Measurements from ENCODE around the gene NOL12. TPM values are rescaled to one million over a fixed set of nuclear protein-coding genes. Genes with fewer than 3 reads are reported as not detected.
"Not testable (repeated sequence)": the region's sequence is repeated elsewhere in the genome, so short reads cannot be mapped to it uniquely, and the experiment has no call there.

NOL12 gene
- total RNA-seq, 4 donors from 2014 or later, result 44.1 to 143 (median 57.2) TPM

DNA sequence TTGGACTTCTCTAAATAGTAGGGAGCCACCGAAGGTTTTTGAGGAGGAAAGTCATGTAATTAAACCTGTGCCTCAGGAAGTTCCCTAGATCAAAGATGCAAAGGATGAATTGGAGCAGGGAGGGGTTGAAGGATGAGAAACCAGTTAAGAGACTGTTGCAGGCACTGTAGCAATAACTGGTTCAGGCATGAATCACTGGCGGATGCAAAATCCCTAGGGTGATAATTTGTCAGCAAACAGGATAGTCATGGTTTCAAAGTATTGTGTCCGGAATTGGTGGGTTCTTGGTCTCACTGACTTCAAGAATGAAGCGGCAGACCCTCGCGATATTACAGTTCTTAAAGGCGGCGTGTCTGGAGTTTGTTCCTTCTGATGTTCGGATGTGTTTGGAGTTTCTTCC is 30.6 kb downstream of the NOL12 start:
- no peaks in the 10 kb centered on the region for H3K4me1 ChIP-seq
- intact Hi-C loops (cut with DNase I; ENCODE audit: low total_unique reads), result no loop called here
- H3K36me3 ChIP-seq, result no peaks in the 10 kb centered on the region
- no peak overlapping the region for H3K27ac ChIP-seq
- DNase-seq, result no peak
- in situ Hi-C loops (cut with MboI; ENCODE audit: low pct_ligation_motif_present in 1 of 4, low pct_unique_long_range_greater_than_20kb in 1 of 4, low sequenced_read_pairs in 3 of 4), result no loop called here
- 80 to 96% methylated on average over 1 to 9 of the region's 9 CpGs for WGBS, 2 donors (ENCODE audit: low coverage in 1 of 2)
- no peak for TF ChIP-seq POLR2A (IDR thresholded peaks at IDR 0.05)
- TF ChIP-seq POLR2AphosphoS5 (IDR thresholded peaks at IDR 0.05), result no peak
- TF ChIP-seq, protein P1, sequence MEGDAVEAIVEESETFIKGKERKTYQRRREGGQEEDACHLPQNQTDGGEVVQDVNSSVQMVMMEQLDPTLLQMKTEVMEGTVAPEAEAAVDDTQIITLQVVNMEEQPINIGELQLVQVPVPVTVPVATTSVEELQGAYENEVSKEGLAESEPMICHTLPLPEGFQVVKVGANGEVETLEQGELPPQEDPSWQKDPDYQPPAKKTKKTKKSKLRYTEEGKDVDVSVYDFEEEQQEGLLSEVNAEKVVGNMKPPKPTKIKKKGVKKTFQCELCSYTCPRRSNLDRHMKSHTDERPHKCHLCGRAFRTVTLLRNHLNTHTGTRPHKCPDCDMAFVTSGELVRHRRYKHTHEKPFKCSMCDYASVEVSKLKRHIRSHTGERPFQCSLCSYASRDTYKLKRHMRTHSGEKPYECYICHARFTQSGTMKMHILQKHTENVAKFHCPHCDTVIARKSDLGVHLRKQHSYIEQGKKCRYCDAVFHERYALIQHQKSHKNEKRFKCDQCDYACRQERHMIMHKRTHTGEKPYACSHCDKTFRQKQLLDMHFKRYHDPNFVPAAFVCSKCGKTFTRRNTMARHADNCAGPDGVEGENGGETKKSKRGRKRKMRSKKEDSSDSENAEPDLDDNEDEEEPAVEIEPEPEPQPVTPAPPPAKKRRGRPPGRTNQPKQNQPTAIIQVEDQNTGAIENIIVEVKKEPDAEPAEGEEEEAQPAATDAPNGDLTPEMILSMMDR (IDR thresholded peaks at IDR 0.05), result no peak
- TF ChIP-seq EP300 (IDR thresholded peaks at IDR 0.05; ENCODE audit: low read depth), result no peak
- H3K4me3 ChIP-seq, result no peak overlapping the region
- no peaks in the 10 kb centered on the region for H3K27me3 ChIP-seq
- no peaks in the 10 kb centered on the region for H3K9me3 ChIP-seq

- in situ Hi-C loops (cut with MboI; ENCODE audit: low pct_ligation_motif_present in 1 of 4, low pct_unique_long_range_greater_than_20kb in 1 of 4, low sequenced_read_pairs in 3 of 4); H3K9me3 ChIP-seq; H3K4me1 ChIP-seq; intact Hi-C loops (cut with DNase I; ENCODE audit: low total_unique reads); H3K4me3 ChIP-seq; H3K27ac ChIP-seq; DNase-seq; H3K36me3 ChIP-seq; H3K27me3 ChIP-seq: not testable (repeated sequence)
- WGBS, 2 donors (ENCODE audit: low coverage in 1 of 2), result 80 to 91% methylated on average over 4 to 7 of the region's 7 CpGs
Observed at GRCh38 chr22:37717235-37717634, 31.1 kb downstream of the NOL12 start.

DNA sequence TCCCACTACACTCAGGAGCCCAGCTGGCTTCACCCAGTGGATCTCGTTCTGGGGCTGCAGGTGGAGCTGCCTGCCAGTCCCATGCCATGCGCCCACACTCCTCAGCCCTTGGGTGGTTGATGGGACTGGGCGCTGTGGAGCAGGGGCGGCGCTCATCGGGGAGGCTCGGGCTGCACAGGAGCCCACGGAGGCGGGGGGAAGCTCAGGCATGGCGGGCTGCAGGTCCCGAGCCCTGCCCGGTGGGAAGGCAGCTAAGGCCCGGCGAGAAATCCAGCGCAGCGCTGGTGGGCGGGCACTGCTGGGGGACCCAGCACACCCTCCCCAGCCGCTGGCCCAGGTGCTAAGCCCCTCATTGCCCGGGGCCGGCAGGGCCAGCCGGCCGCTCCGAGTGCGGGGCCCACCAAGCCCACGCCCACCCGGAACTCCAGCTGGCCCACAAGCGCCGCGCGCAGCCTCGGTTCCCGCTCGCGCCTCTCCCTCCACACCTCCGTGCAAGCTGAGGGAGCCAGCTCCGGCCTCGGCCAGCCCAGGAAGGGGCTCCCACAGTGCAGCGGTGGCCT is 31.7 kb downstream of the NOL12 start:
- H3K36me3 ChIP-seq; H3K27ac ChIP-seq; H3K4me3 ChIP-seq; in situ Hi-C loops (cut with MboI; ENCODE audit: low pct_ligation_motif_present in 1 of 4, low pct_unique_long_range_greater_than_20kb in 1 of 4, low sequenced_read_pairs in 3 of 4); DNase-seq; intact Hi-C loops (cut with DNase I; ENCODE audit: low total_unique reads); H3K4me1 ChIP-seq; H3K9me3 ChIP-seq; H3K27me3 ChIP-seq: not testable (repeated sequence)
- WGBS, 2 donors (ENCODE audit: low coverage in 1 of 2), result 97% methylated on average over 24 of the region's 38 CpGs; no CpG with 5 or more reads in 1 of the 2 donors

DNA sequence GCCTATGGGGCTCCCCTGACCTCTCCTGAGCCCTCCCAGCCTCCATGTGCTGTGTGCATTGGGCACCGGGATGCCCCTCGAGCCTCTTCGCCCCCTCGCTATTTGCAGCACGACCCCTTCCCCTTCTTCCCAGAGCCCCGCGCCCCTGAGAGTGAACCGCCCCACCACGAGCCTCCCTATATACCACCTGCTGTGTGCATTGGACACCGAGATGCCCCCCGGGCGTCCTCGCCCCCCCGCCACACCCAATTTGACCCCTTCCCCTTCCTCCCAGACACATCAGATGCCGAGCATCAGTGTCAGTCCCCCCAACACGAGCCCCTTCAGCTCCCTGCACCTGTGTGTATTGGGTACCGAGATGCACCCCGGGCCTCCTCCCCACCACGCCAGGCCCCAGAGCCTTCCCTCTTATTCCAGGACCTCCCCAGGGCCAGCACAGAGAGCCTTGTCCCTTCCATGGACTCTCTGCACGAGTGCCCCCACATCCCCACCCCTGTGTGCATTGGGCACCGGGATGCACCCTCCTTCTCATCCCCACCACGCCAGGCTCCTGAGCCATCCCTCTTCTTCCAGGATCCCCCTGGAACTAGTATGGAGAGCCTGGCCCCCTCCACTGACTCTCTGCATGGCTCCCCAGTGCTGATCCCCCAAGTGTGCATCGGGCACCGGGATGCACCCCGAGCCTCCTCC is 39.6 kb downstream of the NOL12 start:
- in situ Hi-C loops (cut with MboI; ENCODE audit: low pct_ligation_motif_present in 1 of 4, low pct_unique_long_range_greater_than_20kb in 1 of 4, low sequenced_read_pairs in 3 of 4) (no loop called here), intact Hi-C loops (cut with DNase I; ENCODE audit: low total_unique reads) (no loop called here)
- Histone ChIP-seq H3K9me3 (no peaks in the 10 kb centered on the region), H3K36me3 (no peaks in the 10 kb centered on the region), H3K4me3 (no peak overlapping the region), H3K27ac (no peak overlapping the region), H3K4me1 (peaks cover 0 to 16% (median 8%) of the 10 kb centered on the region in 4 donors), H3K27me3 (no peaks in the 10 kb centered on the region)
- TF ChIP-seq POLR2A (IDR thresholded peaks at IDR 0.05), result no peak
- no peak for TF ChIP-seq POLR2AphosphoS5 (IDR thresholded peaks at IDR 0.05)
- TF ChIP-seq, protein P1 (IDR thresholded peaks at IDR 0.05), result no peak
- TF ChIP-seq EP300 (IDR thresholded peaks at IDR 0.05; ENCODE audit: low read depth), result no peak
- DNase-seq, result no peak
- 88 to 94% methylated on average over 3 to 25 of the region's 25 CpGs for WGBS, 2 donors (ENCODE audit: low coverage in 1 of 2)

GRCh38 chr22:37726241-37726887 is 40.2 kb downstream of the NOL12 start:
- Histone ChIP-seq H3K9me3 (no peaks in the 10 kb centered on the region), H3K4me3 (no peak overlapping the region), H3K4me1 (peaks cover 0 to 23% (median 13%) of the 10 kb centered on the region in 4 donors), H3K36me3 (no peaks in the 10 kb centered on the region), H3K27ac (no peak overlapping the region), H3K27me3 (no peaks in the 10 kb centered on the region)
- in situ Hi-C loops (cut with MboI; ENCODE audit: low pct_ligation_motif_present in 1 of 4, low pct_unique_long_range_greater_than_20kb in 1 of 4, low sequenced_read_pairs in 3 of 4) (no loop called here), intact Hi-C loops (cut with DNase I; ENCODE audit: low total_unique reads) (no loop called here)
- 80 to 88% methylated on average over 1 to 20 of the region's 20 CpGs for WGBS, 2 donors (ENCODE audit: low coverage in 1 of 2)
- no peak for DNase-seq
- no peak for TF ChIP-seq POLR2AphosphoS5 (IDR thresholded peaks at IDR 0.05)
- TF ChIP-seq, protein P1 (IDR thresholded peaks at IDR 0.05), result peak in 1 of 5 experiments; percentile 27
